Stimulated activated naive CD8-positive, alpha-beta T cell treated with anti-CD3 and anti-CD28 coated beads, Interleukin-15, Interleukin-2, amounts not matched to agents 100 ng/mL and 50 ng/mL, for 24 hours (primary cell): ENCODE results near the gene KRABD2.
"Not testable (repeated sequence)": the region's sequence is repeated elsewhere in the genome, so short reads cannot be mapped to it uniquely, and the experiment has no call there.

ENCODE experiments used
- H3K27ac Mint-ChIP-seq: one replicate; pipeline ENCODE4 v1.8.0; 2021; ENCODE audit warnings: mild to moderate bottlenecking, mixed read lengths
- H3K27me3 Mint-ChIP-seq: one replicate; pipeline ENCODE4 v1.8.0; 2021; ENCODE audit warnings: mixed read lengths
- H3K36me3 Mint-ChIP-seq: one replicate; pipeline ENCODE4 v1.8.0; 2021; ENCODE audit warnings: low read depth, mixed read lengths
- H3K4me1 Mint-ChIP-seq: one replicate; pipeline ENCODE4 v1.8.0; 2021; ENCODE audit warnings: low read depth, mixed read lengths
- H3K4me3 Mint-ChIP-seq: one replicate; pipeline ENCODE4 v1.8.0; 2021; ENCODE audit warnings: mild to moderate bottlenecking, mixed read lengths
- H3K9me3 Mint-ChIP-seq: one replicate; pipeline ENCODE4 v1.8.0; 2021; ENCODE audit warnings: mixed read lengths

Gene KRABD2

DNA sequence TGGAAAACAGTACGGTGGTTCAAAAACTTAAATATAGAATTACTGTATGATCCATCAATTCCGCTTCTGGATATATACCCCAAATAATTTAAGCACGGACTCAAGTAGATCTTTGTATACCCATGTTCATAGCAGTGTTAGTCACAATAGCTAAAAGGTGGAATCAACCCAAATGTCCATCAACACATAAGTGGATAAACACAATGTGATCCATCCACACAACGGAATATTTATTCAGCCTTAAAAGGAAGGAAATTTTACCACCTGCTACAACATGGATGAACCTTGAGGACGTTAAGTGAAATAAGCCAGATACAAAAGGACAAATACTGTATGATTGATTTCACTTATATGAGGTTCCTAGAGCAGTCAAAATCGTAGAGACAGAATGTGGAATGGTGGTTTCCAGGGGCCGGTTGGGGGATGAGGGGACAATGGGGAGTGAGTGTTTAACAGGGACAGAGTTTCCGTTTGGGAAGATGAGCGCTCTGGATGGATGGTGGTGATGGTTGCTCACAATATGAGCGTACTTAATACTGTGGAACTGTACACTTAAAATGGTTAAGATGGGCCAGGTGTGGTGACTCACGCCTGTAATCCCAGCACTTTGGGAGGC, 26.5 kb upstream of the KRABD2 start:
- no peaks in the 10 kb centered on the region for H3K36me3 Mint-ChIP-seq
- H3K4me3 Mint-ChIP-seq, result no peak overlapping the region
- no peaks in the 10 kb centered on the region for H3K9me3 Mint-ChIP-seq
- peaks cover 29% of the 10 kb centered on the region for H3K27me3 Mint-ChIP-seq
- no peak overlapping the region for H3K27ac Mint-ChIP-seq
- H3K4me1 Mint-ChIP-seq, result no peaks in the 10 kb centered on the region

DNA sequence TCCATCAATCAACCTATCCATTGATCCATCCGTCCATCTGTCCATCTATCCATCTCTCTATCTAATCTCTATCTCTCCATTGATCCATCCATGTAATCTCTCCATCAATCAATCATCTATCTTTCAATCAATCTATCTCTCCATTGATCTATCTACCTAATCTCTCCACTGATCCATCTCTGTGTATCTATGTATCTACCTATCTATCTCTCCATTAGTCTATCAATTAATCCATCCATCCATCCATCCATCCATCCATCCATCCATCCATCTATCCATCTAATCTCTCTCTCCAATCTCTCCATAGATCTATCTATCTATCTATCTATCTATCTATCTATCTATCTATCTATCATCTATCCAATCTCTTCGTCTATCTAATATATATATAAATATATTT, 24.6 kb upstream of the KRABD2 start:
- H3K27ac Mint-ChIP-seq, result no peak overlapping the region
- H3K27me3 Mint-ChIP-seq, result peaks cover 33% of the 10 kb centered on the region
- H3K9me3 Mint-ChIP-seq, result no peaks in the 10 kb centered on the region
- H3K36me3 Mint-ChIP-seq, result no peaks in the 10 kb centered on the region
- no peaks in the 10 kb centered on the region for H3K4me1 Mint-ChIP-seq
- H3K4me3 Mint-ChIP-seq, result no peak overlapping the region

DNA sequence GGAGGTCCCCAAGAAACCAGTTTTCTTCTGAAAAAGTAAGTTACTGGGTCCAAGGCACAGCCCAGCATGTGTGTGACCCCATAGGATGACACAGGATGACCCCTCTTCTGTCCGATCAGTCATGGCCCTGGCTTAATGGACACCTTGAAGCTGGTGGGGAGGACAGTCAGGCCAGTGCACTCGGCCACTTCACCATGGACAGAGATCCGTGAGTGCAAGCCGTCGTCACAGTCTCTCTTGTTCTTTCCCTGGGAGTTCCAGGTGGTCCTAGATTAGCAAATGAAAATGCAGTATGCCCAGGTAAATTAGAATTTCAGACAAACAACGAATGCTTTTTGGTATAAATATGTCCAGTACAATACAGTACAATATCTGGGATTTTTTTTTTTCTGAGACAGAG, 22.5 kb upstream of the KRABD2 start:
- Mint-ChIP-seq H3K4me3 (no peak overlapping the region), H3K4me1 (peaks cover 2% of the 10 kb centered on the region), H3K27ac (no peak overlapping the region), H3K27me3 (peaks cover 33% of the 10 kb centered on the region), H3K36me3 (no peaks in the 10 kb centered on the region), H3K9me3 (no peaks in the 10 kb centered on the region)

DNA sequence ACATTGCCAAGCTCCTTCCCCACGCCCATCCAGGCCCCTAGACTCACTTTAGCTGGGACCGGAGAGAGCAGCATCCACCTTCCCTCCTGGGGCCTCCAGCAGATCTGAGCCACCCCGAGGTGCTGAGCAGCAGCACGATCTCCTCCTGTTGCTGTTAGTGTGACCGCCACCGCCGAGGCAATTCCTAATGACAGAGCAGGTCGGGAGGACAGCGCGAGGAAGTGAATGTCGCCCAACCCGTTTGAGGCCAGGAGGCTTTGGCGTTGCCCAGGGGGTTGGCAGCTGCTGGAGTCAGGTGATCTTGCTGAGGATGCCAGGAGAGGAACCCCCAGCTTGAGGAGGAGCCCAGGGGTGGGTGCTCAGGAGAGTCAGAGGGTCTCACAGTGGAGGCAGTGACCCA, 21.1 kb upstream of the KRABD2 start, which contains the start of gene RNF222:
Gene RNF222, minus strand, starts transcription at position 192 of the 400 bp plus-strand sequence. CDS start 4,366 bp downstream, outside the sequence.
- Mint-ChIP-seq H3K36me3 (no peaks in the 10 kb centered on the region), H3K9me3 (no peaks in the 10 kb centered on the region), H3K4me1 (peaks cover 11% of the 10 kb centered on the region), H3K27me3 (peaks cover 29% of the 10 kb centered on the region), H3K27ac (no peak within 1 kb of the TSS), H3K4me3 (no peak within 1 kb of the TSS)

DNA sequence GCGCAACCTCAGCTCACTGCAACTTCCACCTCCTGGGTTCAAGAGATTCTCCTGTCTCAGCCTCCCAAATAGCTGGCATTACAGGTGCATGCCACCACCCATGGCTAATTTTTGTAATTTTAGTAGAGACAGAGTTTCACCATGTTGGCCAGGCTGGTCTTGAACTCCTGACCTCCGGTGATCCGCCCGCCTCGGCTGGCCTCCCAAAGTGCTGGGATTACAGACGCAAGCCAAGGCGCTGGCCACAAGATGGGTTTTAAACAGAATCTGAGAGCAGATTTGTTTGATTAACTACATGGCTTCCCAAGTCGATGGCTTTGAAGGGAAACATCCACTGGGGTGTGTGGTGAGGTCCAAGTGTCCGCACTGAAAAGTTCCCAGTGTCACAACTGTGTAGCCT, 18.0 kb upstream of the KRABD2 start:
- not testable (repeated sequence) for H3K36me3 Mint-ChIP-seq, H3K27ac Mint-ChIP-seq, H3K9me3 Mint-ChIP-seq, H3K4me3 Mint-ChIP-seq
- peaks cover 11% of the 10 kb centered on the region for H3K4me1 Mint-ChIP-seq
- H3K27me3 Mint-ChIP-seq, result peaks cover 10% of the 10 kb centered on the region

DNA sequence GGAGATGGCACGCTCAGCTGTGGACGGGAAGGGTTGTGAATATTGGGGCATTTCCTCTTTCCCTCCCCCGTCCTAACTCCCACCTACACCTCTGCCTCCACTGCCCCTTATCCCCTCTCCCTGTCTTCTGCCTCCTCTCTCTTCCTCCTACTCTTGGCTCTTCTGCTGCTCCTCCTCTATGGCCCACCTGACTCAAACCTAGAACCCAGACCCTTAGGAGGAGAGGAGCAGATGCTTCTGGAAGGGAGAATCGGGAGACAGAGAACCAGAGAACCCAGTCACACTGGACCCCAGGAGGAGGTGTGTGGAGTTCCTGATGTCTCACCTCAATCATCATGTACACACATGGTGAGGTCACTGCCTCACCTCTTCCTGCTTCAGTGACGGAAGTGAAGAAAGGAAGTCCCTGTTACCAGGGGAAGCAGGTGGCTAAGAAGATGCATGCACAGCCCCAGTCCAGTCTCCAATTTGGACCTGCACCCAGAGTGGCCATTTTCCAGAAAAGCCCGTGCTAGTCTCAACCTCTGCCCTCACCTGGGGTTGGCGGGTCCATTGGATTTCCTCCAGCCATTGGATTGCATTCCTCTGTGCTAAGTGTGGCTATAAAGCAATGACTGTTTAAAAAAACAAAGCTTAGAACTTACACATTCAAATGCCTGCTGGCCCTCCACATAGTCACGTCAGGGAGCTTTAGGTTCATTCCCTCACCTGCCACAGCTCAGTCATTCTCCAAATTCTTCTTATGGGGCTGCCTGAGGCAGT, 17.1 kb upstream of the KRABD2 start:
- Mint-ChIP-seq H3K4me1 (peaks cover 11% of the 10 kb centered on the region), H3K9me3 (no peaks in the 10 kb centered on the region), H3K4me3 (no peak overlapping the region), H3K36me3 (no peaks in the 10 kb centered on the region), H3K27me3 (peaks cover 10% of the 10 kb centered on the region), H3K27ac (peak overlapping the region; percentile 49)

DNA sequence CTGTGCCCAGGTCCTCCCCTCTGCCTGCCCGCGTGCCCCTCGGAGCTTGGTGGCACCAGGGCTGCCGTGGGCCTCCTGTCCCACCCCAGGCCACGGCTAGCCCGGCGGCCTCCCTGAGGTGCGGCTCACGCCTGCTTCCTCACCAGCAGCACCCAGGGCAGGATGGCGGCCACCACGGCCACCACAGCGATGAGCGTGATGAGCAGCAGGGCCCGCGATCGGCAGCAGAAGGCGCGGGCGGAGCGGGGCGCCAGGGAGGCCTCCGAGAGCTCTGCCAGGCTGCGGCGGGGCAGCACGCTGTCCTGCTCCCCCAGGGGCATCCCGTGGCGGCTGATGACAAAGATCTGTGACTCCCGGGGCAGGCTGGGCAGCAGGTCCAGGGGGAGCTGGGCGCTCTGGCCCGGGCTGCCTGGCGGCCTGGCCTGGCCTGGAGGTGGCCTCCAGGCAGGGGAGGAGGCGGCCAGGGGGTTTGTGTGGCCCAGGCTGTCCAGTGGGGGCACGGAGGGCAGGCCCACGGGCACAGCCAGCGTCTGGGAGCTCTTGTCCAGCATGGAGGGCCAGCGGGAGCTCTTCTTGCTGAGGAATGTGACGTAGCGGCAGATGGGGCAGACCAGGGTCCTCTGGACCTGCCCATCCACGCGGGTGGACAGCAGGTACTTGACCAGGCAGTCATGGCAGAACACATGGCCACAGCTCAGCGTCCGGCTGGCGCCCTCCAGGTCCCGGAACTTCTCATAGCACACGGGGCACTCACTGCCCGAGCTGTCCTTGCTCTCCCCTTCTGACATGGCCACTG, 16.4 kb upstream of the KRABD2 start:
- no peaks in the 10 kb centered on the region for H3K9me3 Mint-ChIP-seq
- H3K4me1 Mint-ChIP-seq, result peaks cover 11% of the 10 kb centered on the region
- H3K27ac Mint-ChIP-seq, result no peak overlapping the region
- H3K36me3 Mint-ChIP-seq, result no peaks in the 10 kb centered on the region
- no peak overlapping the region for H3K4me3 Mint-ChIP-seq
- H3K27me3 Mint-ChIP-seq, result peaks cover 3% of the 10 kb centered on the region

DNA sequence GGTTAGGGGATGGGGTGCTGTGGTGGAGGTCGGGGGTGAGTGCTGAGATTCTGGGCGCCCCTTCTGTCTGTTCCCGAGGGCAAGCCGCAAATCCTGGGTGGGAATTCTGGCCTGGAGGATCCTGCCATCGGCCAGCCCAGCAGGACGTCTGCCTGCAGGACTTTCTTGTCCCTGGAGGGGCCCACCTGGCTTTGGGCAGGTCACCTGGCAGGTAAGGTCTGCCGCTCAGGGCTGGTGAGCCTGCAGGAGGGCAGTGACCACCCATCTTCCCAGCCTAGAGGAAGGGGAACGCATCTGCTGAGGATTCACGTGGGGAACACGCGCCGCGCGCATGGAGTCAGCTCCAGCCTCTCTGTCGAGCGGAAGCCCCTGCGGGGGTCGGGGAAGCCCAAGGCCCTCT, 15.8 kb upstream of the KRABD2 start:
- H3K4me1 Mint-ChIP-seq, result peaks cover 16% of the 10 kb centered on the region
- no peaks in the 10 kb centered on the region for H3K27me3 Mint-ChIP-seq
- no peak overlapping the region for H3K27ac Mint-ChIP-seq
- no peaks in the 10 kb centered on the region for H3K36me3 Mint-ChIP-seq
- H3K4me3 Mint-ChIP-seq, result no peak overlapping the region
- H3K9me3 Mint-ChIP-seq, result no peaks in the 10 kb centered on the region

DNA sequence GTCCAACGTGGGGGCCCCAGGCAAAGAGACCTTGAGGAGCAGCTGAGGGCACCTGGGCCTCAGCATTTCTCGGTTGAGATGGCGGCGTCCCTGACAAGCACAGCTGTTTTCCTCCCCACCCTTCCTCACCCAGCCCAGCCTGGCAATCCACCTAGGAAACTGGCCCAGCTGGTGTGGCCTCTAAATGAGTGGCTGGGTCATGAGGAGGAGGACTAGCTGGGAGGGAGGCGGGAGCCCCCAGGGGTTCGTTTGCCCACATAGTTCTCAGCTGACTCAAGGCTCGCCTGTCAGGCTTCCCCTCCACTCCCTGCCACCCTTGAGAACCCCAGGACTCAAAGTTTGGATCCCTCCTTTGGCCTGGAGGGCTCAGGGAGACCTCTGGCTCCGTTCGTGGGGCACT, 15.2 kb upstream of the KRABD2 start:
- no peaks in the 10 kb centered on the region for H3K36me3 Mint-ChIP-seq
- no peak overlapping the region for H3K27ac Mint-ChIP-seq
- no peaks in the 10 kb centered on the region for H3K27me3 Mint-ChIP-seq
- H3K4me1 Mint-ChIP-seq, result peaks cover 16% of the 10 kb centered on the region
- no peak overlapping the region for H3K4me3 Mint-ChIP-seq
- H3K9me3 Mint-ChIP-seq, result no peaks in the 10 kb centered on the region

DNA sequence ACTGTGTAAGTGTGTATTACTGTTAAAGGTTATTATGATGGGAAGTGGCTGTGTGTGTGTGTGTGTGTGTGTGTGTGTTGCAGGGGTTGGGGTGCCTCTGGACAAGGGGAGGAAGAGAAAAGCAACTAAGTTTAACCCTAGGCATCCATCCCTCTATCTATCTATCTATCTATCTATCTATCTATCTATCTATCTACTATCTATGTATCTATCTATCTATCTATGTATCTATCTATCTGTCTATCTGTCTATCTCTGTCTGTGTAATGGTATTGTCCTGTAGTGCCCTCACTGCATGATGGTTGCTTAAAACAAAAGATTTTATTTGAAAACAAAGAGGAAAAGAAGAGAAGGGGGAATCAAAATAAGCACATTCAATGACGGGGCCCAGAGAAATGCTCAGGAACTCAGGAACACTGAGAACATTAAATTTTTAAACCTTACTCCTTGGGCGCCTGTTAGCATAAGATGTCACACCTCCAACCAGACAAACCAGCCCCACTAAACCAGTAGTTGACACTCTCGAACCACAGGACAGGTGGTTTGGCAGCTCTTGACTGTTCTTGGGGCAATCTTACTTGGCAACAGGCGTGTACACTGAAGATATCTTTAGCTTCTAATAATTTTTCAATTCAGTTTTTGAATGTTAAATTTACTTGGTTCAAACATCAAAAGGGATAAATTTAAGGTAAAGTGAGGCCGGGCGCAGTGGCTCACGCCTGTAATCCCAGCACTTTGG, 11.6 kb upstream of the KRABD2 start:
- Mint-ChIP-seq H3K27ac (peak overlapping the region; percentile 16), H3K4me3 (no peak overlapping the region), H3K36me3 (peaks cover 1% of the 10 kb centered on the region), H3K4me1 (peaks cover 20% of the 10 kb centered on the region), H3K27me3 (no peaks in the 10 kb centered on the region), H3K9me3 (no peaks in the 10 kb centered on the region)

DNA sequence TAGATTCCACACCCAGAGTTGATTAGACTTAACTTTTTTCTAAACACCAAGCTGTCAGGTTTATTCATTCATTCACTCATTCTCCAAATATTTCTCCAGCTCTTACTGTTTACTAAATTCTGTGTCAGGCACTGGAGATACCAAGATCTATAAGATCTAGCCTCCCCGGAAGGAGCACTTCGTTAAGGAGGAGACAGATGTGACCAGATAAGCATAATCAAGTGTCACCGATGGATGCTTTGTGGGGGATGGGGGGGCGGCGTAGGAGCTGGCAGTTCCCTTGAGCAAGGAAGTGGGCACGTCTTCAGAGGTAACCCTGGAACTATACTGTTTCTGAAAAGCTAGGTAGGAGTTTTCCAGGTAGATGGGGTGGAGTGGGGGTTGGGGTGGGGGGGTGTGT, 10.3 kb upstream of the KRABD2 start:
- Mint-ChIP-seq H3K27ac (no peak overlapping the region), H3K9me3 (no peaks in the 10 kb centered on the region), H3K4me3 (no peak overlapping the region), H3K36me3 (peaks cover 14% of the 10 kb centered on the region), H3K27me3 (no peaks in the 10 kb centered on the region), H3K4me1 (peaks cover 26% of the 10 kb centered on the region)

DNA sequence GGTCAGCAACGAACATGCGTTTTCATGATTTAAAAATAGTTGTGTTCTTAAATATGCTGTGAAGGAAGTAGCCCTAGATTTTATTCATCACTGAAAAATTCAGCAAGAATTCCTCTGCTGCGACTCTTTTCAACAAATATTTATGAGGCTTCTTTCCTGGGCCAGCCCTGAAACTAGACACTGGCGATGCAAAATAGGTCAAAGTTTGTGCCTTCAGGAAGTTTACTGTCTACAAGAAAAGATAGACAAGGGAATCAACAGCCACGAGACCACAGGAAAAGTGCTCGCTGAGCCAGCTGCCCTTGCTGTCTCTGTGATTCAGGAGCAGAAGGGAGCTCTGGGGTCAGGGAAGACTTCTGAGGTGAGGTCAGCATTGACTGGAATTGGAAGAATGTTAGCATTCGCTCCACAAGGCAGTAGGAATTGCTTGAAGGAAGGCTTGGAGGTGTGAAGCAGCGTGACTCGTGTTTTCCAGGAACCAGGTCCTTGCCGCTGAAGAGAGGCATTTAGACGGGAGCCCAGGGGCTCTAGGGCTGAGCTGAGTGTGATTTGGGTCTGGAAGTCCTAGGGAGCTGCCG, 8.4 kb upstream of the KRABD2 start:
- Mint-ChIP-seq H3K27me3 (no peaks in the 10 kb centered on the region), H3K36me3 (peaks cover 33% of the 10 kb centered on the region), H3K4me1 (peaks cover 41% of the 10 kb centered on the region), H3K27ac (no peak overlapping the region), H3K9me3 (no peaks in the 10 kb centered on the region), H3K4me3 (peak overlapping the region; percentile 99)

DNA sequence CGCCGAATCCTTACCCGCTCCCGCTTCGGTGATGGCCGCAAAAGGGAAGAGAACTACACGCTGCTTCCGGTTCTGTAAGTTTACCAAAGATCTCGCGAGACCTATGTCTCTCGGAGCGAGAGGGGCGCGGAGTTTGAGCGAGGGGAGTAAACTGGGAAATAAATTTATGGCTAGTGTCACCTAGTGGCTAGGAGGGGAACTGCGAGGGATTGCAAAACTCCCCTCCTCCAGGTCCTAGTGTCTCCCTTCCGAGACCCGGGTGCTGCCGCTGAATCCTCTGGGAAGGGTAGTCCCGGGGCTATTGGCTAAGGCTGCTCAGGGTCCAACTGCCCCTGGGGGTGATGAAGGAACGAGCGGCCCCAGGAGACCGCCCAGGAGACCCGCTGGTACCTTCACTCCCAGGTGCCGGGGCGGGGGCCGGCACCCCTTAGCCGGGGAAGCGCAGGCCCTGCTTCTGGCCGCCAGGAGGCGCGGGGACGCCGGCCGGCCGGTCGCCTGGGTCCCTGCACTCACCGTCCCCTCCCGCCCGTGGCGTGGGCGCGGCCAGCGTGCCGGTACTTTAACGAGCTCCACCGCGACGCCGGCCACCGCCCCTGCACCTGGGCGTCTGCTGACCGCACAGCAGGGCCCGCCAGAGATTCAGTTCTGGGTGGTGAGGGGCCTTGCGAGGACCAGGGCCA, 6.8 kb upstream of the KRABD2 start, which contains the start of gene RPL26:
Gene RPL26, minus strand, starts transcription at position 51 of the 680 bp plus-strand sequence. CDS start 883 bp downstream, outside the sequence.
- Mint-ChIP-seq H3K27me3 (no peaks in the 10 kb centered on the region), H3K9me3 (no peaks in the 10 kb centered on the region), H3K36me3 (peaks cover 49% of the 10 kb centered on the region), H3K4me1 (peaks cover 57% of the 10 kb centered on the region), H3K4me3 (peak within 1 kb of the TSS; percentile 99), H3K27ac (peak within 1 kb of the TSS; percentile 98)

DNA sequence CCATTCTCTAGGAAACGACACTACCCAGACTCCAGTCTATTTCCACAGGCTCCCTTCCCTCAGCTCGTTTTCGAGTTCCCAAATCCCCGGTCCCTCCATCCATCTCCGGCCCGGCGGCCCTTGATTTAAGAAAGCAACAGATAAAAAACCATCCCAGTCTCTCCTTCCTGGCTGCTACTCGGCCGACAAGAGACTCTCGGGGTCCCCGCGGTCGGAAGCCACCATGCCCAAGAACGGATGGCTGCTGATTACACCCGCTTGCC, 6.3 kb upstream of the KRABD2 start:
- H3K4me1 Mint-ChIP-seq, result peaks cover 62% of the 10 kb centered on the region
- H3K36me3 Mint-ChIP-seq, result peaks cover 54% of the 10 kb centered on the region
- H3K27ac Mint-ChIP-seq, result peak overlapping the region; percentile 98
- H3K27me3 Mint-ChIP-seq, result no peaks in the 10 kb centered on the region
- H3K9me3 Mint-ChIP-seq, result no peaks in the 10 kb centered on the region
- H3K4me3 Mint-ChIP-seq, result peak overlapping the region; percentile 99
